GM21528 (cell line): Measurements from ENCODE around the gene ANXA9.

Experiments used
- ATAC-seq: cut with Tn5 transposase; IDR thresholded peaks from one replicate; pipeline ENCODE4 v1.9.1; 2021; ENCODE audit warnings: mild to moderate bottlenecking, moderate library complexity; ENCODE audit not compliant: unreplicated experiment, low FRiP score

The ANXA9 gene, protein sequence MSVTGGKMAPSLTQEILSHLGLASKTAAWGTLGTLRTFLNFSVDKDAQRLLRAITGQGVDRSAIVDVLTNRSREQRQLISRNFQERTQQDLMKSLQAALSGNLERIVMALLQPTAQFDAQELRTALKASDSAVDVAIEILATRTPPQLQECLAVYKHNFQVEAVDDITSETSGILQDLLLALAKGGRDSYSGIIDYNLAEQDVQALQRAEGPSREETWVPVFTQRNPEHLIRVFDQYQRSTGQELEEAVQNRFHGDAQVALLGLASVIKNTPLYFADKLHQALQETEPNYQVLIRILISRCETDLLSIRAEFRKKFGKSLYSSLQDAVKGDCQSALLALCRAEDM

DNA sequence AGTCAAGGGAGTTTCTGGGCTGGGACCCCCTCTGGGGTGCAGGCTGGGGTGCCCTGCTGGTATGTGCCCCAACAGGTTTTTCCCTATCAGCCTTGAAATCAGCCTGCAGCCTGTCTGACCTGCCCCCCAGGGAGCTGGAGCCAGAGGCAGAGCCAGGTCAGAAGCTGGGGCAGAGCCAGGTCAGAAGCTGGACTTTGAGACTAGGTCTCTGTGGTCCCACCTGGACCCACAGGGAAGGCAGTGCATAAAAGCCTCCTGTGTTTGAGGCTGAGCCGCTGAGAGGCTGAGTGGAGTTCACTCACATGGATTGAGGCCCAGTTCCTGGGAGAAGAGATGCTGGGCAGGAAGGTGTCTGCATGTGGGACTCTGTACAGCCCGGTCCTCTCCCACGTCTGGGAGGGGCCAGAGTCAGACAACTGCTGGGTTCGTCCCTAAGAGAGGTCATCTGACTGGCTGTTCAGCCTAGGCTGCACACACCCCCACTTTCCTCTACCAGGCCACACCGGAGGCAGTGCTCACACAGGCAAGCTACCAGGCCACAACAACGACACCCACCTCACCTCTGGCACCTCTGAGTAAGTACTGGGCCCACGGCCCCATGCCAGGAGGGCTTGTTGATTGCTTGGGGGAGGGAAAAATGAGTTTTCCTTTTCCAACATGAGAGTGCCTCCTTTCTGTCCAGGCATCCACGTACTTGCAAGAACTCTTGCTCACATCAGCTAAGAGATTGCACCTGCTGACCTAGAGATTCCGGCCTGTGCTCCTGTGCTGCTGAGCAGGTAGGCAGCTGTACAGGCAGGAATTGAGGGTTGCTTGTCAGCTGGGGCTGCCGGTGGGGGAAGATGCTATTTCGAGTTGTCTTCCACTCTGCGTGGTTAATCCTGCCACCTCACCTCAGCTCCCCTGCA lies at the start of gene ANXA9:
Gene ANXA9, plus strand, starts transcription at position 488 of the 908 bp plus-strand sequence. CDS start 814 bp downstream, outside the sequence.
- ATAC-seq, result no peak

GRCh38 chr1:150944856-150945255 lies 37.2 kb upstream of the ANXA9 start:
- ATAC-seq, result no peak

DNA sequence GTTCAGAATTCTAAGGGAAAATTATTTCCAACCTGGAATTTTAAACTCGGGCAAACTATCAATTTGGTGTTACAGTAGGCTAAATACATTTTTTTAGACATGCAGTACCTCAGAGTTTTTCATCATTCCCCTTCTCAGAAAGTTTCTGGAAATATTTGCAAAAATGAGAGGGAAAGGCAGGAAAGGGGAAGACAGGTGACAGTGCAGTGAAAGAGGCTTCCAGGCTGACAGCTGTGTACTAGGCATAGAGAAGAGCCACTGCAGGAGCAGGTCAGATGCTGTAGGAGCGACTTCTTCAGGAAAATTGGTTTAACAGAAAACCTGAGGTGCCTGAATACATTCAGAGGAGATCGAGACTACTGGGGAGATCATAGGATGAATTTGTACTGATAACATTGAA lies 27.4 kb upstream of the ANXA9 start:
- ATAC-seq, result no peak

DNA sequence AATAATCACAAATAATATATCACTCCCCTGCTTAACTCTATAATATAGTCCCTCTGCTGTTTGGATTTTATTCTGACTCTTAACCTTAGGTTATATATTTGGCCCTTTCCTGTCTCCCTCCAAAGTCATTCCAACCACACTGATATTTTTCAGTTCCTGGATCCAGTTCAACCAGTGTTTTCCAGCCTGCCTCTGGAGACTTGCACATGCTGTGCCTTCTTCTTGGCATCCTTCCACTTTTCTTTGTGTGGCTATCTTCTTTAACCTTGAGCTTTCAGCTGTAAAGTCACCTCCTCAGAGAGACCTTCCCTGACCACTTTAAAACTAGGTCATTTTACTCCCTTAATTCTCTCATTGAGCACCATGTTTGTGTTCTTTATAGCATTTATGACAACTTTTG lies 26.8 kb upstream of the ANXA9 start:
- ATAC-seq, result no peak

DNA sequence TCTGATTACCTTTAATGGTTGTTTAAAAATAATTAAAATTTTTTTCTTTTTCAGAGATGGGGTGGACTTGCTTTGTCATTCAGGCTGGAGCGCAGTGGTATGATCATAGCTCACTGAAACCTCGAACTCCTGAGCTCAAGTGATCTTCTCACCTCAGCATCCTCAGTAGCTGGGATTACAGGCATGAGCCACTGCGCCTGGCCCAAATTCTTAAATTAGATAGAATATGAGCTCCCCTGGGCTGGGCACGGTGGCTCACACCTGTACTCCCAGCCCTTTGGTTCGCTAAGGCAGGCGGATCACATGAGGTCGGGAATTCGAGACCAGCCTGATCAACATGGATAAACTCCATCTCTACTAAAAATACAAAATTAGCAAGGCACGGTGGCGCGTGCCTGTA lies 24.4 kb upstream of the ANXA9 start:
- no peak for ATAC-seq

DNA sequence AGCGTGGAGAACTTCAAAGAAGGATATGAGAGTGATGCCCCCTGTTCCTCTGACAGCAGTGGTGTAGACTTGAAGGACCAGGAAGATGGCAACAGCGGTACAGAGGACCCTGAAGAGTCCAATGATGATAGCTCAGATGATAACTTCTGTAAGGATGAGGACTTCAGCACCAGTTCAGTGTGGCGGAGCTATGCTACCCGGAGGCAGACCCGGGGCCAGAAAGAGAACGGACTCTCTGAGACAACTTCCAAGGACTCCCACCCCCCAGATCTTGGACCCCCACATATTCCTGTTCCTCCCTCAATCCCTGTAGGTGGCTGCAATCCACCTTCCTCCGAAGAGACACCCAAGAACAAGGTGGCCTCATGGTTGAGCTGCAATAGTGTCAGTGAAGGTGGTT lies 21.4 kb upstream of the ANXA9 start:
- ATAC-seq, result no peak

DNA sequence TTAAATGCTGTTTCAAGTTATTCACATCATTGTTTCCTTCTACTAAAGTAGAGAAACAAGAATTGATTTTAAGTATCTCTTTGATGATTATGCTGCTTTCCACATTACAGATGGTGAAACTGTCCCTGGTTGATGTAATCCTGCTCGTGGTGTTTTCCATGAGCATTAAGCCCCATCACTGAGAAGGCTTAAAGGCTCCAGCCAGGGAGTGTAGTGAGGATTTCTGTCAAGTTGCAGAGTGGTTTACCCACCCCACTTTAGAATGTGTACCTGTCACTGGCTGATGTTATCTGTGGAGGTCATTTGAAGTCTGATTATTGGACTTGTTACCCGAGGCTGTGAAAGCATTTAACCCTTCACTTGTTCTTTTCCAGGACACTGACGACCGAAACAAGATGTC lies 20.3 kb upstream of the ANXA9 start:
- ATAC-seq, result no peak

GRCh38 chr1:150963321-150964163 lies 18.6 kb upstream of the ANXA9 start:
- ATAC-seq, result no peak

DNA sequence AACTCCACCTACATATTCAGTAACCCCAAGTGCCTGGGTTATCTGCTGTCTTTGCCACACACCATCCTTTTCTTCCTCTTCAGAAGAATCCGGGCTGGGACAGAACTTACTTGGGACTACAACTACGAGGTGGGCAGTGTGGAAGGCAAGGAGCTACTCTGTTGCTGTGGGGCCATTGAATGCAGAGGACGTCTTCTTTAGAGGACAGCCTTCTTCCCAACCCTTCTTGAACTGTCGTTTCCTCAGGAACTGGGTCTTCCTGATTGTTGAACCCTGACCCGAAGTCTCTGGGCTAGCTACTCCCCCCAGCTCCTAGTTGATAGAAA lies 18.0 kb upstream of the ANXA9 start:
- ATAC-seq, result no peak

GRCh38 chr1:150965605-150966004 lies 16.5 kb upstream of the ANXA9 start:
- ATAC-seq, result no peak

- ATAC-seq, result no peak
Observed at GRCh38 chr1:150966011-150966410, 16.1 kb upstream of the ANXA9 start.

DNA sequence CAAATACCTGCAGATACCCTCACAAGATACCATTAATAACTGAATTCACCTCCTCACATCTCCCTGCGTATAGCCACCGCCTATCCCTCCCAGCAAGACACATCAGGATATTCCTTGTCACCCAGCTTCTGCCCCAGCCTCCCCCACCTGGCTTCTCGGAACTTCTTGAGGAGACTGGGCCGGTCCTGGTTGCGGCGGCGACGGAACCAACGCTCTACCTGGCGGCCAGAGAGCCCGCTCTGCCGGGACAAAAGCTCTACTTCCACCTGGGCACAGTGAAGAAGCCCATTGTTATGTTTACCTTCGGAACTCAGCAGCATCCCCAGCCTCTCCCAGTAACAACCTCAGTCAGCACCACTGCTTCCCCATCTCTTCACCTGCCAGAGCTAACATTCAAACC lies 14.2 kb upstream of the ANXA9 start:
- no peak for ATAC-seq

GRCh38 chr1:150968491-150968890 lies 13.6 kb upstream of the ANXA9 start:
- no peak for ATAC-seq

- no peak for ATAC-seq
Observed at GRCh38 chr1:150969626-150970025, 12.5 kb upstream of the ANXA9 start.

- ATAC-seq, result no peak
Observed at GRCh38 chr1:150970808-150971582, 11.1 kb upstream of the ANXA9 start.

DNA sequence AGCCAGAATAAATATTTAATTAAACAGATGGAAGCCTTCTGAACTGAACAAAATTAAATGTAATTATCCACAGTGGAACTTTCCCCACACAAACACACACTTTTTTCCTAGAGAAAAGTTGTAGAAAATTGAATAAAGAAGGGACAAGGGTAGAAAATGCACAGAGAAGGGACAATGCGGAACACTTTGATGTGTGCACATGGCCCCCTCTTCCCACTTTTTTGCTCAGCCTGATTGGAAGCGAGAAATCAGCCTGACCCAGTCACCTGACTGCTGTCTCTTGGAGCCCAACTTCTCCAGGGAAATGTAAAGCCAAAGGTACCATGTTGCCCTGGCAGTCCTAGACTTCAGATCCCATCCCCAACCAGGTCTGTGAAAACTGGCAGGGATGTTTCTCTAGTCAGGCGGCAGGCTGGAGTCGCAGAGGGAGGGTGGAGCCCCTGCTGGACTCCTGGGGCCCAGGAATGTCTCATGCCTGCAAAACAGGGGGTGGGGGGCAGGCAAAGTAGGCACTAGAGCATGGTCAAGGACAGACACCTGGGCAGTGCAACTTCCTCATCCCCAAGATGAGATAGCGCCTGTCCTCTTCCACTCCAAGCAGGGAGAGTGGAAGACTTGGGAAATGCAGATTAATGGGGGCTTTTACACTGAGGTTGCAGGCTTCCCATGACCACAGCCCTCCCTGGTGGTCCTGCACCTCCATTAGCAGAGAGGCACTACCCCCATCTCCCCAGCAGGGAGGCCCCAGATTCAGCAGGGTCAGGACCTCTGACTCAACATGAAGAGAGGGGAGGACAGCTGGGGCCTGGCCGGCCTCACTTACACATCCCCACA lies 10.3 kb upstream of the ANXA9 start:
- no peak for ATAC-seq

DNA sequence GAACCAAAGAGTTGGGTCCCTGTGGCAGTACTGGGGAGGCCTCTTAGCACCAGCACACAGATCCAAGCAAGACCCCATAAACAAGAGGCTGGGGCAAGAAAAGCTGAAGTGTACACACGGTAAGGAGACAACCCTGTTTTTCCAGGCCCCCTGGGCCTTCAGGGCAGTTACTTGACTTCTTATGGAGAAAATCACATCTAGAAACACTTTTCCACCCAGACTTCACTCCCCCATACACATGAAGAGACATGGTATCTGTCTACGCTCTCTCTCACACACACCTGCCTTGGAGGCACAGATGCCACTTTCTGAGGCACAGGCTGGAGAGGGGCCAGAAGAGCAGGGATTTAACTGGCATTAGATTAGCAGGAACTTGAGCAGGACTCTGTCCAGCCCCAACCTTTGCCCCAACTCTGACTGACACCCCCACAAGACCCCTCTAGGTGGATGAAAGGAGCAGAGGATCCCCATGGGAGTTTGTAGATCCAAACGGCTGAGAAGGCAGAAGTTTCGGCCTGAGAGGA lies 9.6 kb upstream of the ANXA9 start:
- ATAC-seq, result no peak

- ATAC-seq, result no peak
Observed at GRCh38 chr1:150973258-150973835, 8.7 kb upstream of the ANXA9 start.
